NOMO-1 treated with DMSO at 0.1 percent for 48 hours (cell line): ENCODE results near the gene KCNIP4.

Experiments
- DNase-seq: peaks from one replicate; lab custom pipeline; 2025; ENCODE audit not compliant: unreplicated experiment; lab: John Stamatoyannopoulos, UW

The KCNIP4 gene

DNA sequence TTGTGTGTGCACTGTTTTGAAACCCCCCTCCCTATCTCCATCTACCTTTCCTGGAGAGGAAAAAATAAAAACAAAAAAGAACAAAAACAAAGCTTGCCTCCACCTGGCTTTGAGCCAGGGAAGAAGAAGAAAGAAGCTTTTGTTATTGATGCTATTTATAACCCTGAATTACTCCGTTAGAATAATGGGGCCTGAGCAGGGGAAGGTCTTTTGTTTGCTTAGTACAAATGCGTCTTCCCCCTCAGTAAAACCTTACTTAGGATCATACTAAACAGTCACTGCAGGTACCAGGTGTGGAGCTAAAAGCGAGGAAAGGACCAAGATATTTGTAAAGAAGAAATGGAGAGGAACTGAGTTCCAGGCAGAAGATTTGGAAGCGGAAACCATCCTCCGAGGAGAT lies 352.1 kb downstream of the KCNIP4 start:
- no peak for DNase-seq

DNA sequence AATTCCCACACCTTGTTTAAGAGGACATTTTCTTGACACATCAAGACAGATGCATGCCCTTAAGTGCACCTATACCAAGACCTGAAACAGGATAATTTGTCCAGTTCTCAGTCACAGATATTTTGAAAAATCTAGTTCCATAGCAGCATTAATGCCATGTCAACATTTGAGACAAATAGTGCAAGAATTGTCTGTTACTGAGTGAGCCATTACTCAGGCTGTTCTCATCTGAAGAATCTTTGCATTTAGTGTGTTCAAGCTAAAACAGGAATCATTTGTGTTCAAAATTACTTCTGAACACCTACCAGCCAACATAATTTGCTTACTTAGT lies 354.9 kb downstream of the KCNIP4 start:
- DNase-seq, result no peak

DNA sequence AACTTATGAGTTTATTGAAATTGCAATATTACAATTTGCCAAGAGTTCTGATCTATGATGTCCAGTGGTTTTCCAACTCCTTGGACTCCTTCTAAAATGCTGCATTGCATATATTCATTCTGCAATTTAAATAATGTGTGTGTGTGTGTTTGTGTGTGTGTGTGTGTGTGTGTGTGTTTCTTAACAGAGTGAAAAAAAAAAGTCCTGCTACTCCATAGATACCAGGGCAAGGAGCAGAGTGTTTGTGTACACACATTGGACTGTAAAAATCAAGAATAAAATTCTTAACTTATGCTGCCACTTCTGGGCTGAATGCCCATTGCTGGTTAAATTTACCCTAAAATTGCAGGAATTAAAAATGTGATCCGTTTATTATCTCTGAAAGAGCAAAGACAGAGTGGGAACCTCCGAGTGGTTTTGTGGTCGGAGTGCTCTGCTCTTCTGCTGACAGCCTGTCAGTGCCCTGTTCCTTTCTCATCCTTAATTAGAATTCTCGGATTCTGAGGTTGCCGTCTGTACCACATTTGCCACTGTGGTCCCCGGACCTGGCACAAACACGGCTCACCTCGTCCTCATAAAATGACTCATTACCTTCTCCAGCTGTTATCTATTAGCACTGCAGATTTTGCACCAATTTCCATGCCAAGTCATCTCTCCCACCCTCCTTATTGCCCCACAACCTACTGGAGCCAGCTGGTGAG lies 355.5 kb downstream of the KCNIP4 start:
- no peak for DNase-seq

DNA sequence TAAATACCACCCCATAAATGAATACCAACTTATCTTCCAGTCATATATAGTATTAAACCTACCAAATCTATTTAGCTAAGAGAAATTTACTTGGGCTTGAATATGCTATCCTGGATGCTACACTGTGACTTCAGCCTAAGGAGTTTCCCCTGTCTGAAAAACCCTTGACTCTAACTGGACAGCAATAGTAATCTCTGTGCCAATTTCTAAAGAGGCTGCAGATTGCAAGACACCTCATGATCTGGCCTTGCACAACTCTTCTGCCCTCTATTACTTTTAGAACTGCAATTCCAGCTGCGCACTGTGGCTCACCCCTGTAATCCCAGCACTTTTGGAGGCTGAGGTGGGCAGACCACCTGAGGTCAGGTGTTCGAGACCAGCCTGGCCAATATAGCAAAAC lies 371.5 kb downstream of the KCNIP4 start:
- DNase-seq, result no peak

DNA sequence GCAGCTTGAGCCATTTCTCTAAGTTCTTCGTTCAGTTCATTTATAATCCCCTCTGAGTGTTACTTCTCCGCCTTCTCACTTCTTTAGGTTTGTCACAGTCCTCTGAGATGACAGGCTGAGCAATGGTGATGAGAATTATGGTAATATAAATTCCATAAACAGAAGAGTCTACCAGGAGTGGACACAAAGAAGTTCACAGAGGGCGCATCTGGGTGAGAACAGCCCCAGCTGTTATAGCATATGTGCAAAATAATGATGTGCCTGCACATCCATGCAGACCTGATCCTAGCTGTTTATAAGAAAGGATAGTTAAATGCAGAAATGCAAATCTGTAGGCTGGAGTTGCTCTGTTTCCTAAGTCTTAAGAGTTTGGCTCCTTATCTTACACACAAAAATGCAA lies 377.5 kb downstream of the KCNIP4 start:
- no peak for DNase-seq

GRCh38 chr4:21569638-21570037 lies 378.9 kb downstream of the KCNIP4 start:
- no peak for DNase-seq

- DNase-seq, result no peak
These were observed 393.5 kb downstream of the KCNIP4 start for GRCh38 chr4:21555083-21555482.

- DNase-seq, result no peak
These were observed 394.1 kb downstream of the KCNIP4 start for GRCh38 chr4:21554500-21554899.

GRCh38 chr4:21554066-21554465 lies 394.5 kb downstream of the KCNIP4 start:
- no peak for DNase-seq

DNA sequence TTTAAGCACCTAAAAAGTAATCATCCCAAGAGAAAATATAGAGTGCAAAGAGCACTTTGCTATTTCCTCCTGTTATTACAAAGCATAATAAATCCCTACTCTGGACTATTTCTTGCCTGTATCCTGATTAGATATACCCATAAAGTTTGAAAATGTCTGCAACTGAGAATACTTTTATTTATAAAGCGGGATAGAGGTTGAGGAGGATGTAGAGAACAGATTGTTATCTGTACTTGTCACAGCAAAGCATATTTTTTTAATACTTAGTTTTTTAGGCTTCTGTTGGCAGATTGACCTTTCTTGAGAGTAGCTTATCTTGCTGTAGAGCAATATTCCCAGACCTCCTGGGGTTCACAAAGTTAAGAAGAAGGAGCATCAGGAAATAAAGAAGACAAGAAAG lies 396.1 kb downstream of the KCNIP4 start:
- DNase-seq, result no peak

DNA sequence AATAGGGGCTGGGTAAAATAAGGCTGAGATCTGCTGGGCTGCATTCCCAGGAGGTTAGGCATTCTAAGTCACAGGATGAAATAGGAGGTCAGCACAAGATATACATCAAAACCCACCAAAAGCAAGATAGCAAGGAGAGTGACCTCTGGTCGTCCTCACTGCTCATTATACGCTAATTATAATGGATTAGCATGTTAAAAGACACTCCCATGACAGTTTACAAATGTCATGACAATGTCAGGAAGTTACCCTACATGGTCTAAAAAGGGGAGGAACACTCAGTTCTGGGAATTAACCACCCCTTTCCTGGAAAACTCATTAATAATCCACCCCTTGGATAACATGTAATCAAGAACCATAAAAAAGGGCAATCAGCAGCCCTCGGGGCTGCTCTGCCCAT lies 403.6 kb downstream of the KCNIP4 start:
- DNase-seq, result no peak

- no peak for DNase-seq
These were observed 404.2 kb downstream of the KCNIP4 start for GRCh38 chr4:21544415-21544814.

- DNase-seq, result no peak
These were observed 405.1 kb downstream of the KCNIP4 start for GRCh38 chr4:21543514-21543913.

DNA sequence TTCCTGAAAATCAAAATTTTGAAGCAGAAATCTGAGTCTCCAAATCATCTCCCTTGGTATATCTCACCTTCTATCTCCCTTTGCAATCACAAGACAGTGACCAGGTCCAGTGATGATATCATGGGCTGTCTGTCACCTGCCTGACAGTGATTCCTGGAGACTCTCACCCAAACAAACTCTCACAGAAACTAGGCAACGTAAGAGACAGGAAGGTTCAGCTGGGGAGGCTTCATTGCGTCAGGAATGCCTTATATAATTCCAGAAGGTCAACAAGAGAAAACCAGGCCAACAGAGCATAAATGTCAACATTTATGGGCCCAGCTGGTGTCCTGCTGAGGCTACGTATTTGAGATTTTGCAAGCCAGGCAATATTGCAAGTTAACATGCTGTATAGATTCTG lies 412.7 kb downstream of the KCNIP4 start:
- no peak for DNase-seq

GRCh38 chr4:21531048-21531447 lies 417.5 kb downstream of the KCNIP4 start:
- no peak for DNase-seq

DNA sequence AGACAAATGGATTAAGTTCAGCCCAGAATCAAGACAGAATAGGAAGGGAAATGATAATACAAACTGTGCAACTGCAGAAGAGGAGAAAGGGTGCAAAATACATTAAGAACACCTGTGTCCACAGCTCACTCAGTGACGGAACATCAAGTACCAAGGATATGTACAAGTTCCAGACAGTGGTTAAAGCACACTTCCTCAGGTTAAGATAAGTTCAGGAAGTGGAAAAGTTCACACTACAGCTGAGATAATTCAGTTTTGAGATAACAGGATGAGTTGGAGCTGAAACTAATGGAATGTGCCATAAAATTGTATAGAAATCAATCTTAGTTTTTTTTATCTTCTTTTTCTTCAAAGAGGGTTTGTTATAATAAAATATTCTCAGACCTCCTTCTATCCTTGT lies 419.4 kb downstream of the KCNIP4 start:
- no peak for DNase-seq

GRCh38 chr4:21522296-21522695 lies 426.3 kb downstream of the KCNIP4 start:
- no peak for DNase-seq

- no peak for DNase-seq
These were observed 431.3 kb downstream of the KCNIP4 start for GRCh38 chr4:21517126-21517859.

GRCh38 chr4:21514022-21514694 lies 434.4 kb downstream of the KCNIP4 start:
- DNase-seq, result no peak

DNA sequence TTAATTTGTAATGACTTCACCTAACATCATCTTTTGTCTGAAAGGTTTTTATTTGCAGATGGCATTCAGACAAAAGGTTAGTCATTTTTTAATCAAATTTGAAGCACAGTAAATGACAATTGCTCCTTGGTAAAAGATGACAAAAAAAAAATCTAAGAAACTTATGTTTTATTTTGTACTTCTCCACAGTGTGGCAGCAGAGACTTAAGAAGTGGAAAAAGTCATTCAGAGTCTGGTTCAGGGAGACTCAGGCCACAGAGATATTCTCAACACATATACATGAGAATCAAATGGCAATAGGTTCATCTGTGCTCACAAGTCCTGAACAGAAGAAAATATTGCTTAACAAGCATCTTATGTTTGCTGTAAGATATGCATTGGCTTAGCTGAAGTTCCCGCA lies 436.2 kb downstream of the KCNIP4 start:
- no peak for DNase-seq

DNA sequence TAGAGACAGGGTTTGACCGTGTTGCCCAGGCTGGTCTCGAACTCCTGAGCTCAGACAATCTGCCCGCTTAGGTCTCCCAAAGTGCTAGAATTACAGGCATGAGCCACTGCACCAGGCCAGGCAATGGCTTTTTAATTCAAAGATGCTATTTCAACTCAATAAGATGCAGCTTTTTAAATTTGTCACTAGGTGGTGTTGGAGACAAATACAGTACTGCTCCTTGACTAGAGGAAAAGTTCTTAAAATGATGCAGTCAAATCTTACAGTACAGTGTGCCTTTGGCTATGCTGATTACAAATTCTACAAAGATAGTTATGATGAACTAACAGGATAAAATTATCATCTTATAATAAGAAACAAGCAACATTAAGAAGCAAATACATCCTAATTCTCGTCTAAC lies 441.1 kb downstream of the KCNIP4 start:
- no peak for DNase-seq

- DNase-seq, result no peak
These were observed 457.9 kb downstream of the KCNIP4 start for GRCh38 chr4:21490682-21491081.
